Inflammatory macrophage (primary cell): ENCODE data around the gene PDYN.

ENCODE experiments used
- DNase-seq, 2 donors: peaks; one replicate each; pipeline ENCODE4 v3.0.0-alpha.2; 2020 to 2022

Gene PDYN

DNA sequence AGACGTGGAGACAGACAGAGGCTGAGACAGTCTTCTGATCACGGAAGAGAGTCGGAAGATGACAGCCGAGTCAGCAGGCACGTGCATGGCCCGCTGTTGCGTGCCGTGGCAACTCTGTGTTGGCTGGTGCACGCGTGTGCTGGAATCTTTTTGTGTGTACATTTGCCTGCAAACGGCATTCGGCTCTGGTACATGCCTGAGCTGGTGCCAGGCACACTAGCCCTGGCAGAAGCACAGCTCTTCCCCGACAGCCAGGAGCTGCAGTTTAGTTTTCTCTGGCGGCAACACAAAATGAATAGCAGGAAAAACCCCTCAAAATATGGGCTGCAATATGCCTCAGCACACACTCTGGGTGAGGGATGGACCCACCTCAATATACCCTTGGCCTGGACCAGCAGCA lies 769 bp upstream of the PDYN start:
- DNase-seq = no peak

GRCh38 chr20:1992359-1993110 lies 1.3 kb downstream of the PDYN start:
- DNase-seq = no peak

GRCh38 chr20:1987826-1988225 lies 6.0 kb downstream of the PDYN start:
- no peak for DNase-seq

DNA sequence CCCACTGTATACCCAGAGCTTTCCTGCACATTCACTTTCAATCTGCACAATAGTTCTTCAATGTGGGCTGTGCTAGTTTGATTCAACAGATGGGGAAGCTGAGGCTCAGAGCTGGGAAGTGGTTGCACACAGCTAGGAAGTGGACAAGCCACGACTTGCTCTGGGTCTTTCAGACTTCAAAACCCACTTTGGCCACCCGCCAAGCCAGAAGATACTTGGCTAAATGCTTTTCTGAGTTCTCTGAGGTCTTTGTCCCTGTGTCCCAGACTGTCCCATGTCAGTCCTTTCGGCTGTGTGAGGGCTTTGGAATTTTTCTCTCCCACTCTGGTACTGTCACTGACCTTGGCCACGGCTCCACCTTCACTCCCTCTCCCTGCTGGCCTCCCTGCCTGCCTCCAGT lies 10.6 kb downstream of the PDYN start:
- peak; percentile 9 to 24 for DNase-seq

DNA sequence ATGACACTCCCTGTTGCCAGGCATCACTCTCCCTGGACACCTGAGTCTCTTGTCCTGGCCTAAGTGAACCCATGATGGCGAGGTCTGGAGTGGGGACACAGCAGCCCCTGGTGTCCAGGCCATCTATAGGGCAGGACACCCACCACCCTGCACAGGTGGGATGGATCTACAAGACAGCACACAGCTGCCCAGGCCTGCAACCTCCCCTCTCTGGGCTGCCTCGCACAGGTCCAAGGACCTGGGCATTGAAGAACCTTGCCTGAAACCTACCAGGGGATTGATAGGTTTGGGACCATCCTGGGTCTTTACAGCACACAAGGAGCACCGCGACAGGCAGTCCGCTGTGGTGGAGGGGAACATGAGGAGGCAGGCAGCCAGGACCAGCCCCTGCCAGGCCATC lies 11.2 kb downstream of the PDYN start:
- DNase-seq = no peak

- DNase-seq = no peak
Measured at GRCh38 chr20:1979106-1979778, 14.6 kb downstream of the PDYN start.

DNA sequence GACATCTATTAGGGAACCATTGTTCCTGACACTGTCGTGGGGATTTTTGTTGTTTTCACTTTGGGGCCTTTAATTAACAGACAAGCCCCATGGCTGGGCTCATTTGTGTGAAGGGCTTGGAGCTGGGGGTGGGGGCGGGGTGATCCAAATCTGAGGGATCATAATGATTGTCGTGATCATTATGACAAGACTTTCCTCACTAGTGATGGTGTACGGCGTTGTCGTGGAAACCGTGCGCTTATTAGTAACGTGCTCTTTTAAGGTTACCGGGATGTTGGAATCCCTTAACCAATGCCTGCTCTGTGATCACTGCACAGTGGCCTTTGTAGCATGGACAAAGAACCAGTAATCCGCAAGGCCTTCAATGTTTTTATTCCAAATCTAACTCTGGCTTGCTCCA lies 18.6 kb downstream of the PDYN start:
- DNase-seq = no peak

DNA sequence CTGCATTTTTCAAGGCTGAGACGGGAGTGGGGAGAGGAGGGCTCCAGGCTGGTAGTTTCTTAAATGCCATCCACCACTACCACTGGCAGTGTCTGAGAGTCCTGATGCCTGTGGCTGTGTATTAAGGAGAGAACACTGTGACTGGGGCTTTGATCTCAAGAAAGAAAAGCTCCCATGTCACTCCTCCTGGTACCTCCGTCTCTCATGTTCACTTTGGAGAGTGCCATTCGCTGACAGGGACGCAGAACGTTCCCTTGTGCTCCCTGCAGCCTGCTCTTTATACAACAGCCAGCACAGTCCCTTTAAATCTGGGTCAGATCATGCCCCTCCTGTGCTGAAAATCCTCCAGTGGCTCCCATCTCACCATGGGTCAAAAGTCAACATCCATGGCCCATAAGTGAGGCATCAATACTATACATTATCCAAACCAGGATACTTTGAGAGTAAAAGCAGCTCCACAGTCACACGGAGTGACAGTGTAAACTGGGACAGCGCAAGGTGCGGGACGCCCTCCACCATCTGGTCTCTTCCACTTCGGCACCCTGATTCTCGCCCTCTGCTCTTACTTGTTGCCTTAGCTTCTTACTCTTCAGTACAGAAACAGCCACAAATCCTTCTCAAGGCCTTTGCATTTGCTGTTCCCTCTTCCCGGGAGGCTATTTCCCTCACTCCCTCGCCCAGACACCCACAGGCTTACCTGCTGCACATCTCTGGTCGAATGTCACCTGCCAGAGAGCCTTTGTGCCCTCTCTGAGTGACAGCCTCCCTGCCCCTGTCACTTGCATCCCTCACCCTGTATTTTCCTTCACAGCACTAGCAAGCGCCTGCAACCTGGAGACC lies 20.0 kb downstream of the PDYN start:
- DNase-seq = no peak

DNA sequence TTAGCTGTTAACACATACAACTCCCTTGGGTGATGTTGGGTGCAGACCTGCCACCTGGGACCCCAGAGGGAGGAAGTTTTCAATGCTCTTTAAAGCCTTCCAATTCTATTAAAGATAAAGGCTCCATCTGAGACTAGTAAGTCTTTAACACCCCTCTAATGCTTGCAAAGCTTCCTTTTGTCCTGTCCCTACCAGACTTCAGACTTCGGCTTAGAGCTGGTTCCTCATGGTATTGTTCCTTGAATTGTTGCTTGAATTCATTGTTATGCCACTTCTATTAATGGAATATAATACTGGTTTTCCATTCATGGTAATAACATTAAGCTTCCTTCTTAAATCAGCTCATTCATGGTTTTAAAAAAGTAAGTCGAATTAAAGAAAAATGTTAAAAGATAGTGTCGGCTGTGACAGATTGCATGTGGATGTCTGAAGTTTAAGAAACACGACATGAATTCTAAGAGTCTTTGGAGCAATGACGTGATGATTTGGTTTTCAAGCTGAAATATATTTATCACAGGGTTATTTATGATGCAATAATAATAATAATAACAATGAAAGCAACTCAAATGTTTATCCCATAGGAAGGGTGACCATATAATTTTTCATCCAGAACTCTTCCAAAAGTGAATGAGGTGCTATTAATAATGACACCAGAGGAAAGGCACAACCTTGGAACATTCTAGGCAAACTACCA lies 21.8 kb downstream of the PDYN start:
- no peak for DNase-seq

GRCh38 chr20:1968964-1969363 lies 24.9 kb downstream of the PDYN start:
- no peak for DNase-seq

DNA sequence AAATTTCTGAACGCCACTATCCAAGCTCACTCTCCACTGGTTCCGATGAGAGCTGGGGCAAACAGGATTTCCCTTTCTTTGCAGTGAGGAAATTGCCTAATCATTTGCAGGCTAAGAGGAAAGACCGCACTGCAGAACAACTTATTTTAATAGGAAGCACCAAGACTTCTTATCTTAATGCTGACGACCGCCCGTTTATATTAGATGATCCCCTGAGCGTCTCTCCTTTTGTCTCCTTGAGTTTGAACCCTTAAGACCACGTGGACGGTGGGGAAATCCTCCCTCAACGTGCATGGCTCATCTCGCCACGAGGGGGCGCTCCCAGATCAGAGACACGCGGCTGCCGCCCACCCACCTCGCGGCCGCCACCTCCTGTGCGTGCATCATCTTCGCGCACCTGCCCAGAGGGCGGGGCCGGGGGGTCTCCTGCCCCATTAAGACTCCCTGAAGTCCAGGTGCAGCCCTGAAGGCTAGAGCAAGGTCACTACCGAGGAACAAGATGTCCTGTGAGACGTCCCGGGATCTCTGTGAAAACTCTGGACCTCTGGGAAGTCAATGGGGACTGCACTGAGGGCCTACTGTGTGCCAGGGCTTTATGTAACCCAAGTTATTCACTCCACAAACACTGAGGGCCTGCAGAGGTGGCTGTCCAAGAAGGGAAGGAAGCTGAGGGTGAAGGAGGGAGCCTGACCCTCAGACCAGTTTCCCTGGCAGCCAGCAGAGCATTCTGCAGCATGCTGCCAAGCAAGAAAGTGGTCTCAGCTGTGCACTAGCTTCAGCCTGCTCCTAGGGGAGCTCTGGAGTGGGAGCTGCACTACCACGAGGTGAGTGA lies 28.1 kb downstream of the PDYN start:
- DNase-seq = peak; percentile 73 to 83

GRCh38 chr20:1964659-1965405 lies 29.0 kb downstream of the PDYN start:
- no peak for DNase-seq

GRCh38 chr20:1964061-1964460 lies 29.8 kb downstream of the PDYN start:
- peak; percentile 80 to 89 for DNase-seq

GRCh38 chr20:1961374-1961773 lies 32.5 kb downstream of the PDYN start:
- DNase-seq = no peak

DNA sequence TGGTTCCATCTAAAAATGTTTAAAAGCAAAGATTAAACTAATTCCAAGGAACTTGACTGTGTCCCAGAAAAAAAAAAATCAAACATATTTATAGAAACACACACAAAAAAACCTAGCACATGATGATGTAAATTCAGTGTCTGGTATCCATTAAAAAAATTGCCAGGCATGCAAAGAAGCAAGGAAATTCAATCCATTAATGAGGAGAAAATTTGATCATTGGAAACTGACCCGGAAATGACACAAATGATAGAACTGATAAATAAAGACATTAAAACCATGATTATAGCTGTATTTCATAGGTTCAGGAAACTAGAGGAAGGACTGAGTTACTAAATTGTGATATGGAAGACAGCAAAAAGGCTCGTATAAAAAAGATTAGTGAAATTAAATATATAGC lies 34.7 kb downstream of the PDYN start:
- no peak for DNase-seq

GRCh38 chr20:1958426-1958825 lies 35.4 kb downstream of the PDYN start:
- no peak for DNase-seq

DNA sequence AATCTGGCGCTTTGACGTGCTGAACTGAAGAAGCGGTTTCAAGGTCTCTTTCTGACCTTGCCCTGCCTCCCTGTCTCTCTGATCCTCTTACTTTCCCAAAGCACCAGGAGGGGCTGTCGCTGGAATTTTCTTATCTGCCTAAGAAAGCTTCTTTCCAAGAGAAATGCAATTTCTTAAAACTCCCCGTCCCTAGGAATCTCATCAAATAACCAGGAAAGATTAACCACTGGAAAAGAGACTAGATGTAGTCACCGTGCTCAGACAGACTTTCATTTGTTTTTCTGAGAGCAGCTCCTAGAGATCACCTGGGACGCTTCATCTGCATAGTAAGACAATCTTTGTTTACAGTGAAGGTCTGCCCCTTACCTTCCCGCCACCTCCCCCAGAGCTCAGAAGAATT lies 38.6 kb downstream of the PDYN start:
- no peak for DNase-seq

GRCh38 chr20:1953621-1954020 lies 40.2 kb downstream of the PDYN start:
- no peak for DNase-seq

GRCh38 chr20:1952737-1953530 lies 40.9 kb downstream of the PDYN start:
- DNase-seq = no peak

- no peak for DNase-seq
Measured at GRCh38 chr20:1951436-1952115, 42.3 kb downstream of the PDYN start.
